Activated naive CD4-positive, alpha-beta T cell treated with anti-CD3 and anti-CD28 coated beads, Interleukin-2, amount 50 U/mL, for 16 hours (primary cell): Measurements from ENCODE around the gene NLRP12.
"Not testable (repeated sequence)": the region's sequence is repeated elsewhere in the genome, so short reads cannot be mapped to it uniquely, and the experiment has no call there.

Source experiments
- DNase-seq: peaks from one replicate; pipeline ENCODE4 v3.0.0-alpha.2; 2020

Gene NLRP12, protein sequence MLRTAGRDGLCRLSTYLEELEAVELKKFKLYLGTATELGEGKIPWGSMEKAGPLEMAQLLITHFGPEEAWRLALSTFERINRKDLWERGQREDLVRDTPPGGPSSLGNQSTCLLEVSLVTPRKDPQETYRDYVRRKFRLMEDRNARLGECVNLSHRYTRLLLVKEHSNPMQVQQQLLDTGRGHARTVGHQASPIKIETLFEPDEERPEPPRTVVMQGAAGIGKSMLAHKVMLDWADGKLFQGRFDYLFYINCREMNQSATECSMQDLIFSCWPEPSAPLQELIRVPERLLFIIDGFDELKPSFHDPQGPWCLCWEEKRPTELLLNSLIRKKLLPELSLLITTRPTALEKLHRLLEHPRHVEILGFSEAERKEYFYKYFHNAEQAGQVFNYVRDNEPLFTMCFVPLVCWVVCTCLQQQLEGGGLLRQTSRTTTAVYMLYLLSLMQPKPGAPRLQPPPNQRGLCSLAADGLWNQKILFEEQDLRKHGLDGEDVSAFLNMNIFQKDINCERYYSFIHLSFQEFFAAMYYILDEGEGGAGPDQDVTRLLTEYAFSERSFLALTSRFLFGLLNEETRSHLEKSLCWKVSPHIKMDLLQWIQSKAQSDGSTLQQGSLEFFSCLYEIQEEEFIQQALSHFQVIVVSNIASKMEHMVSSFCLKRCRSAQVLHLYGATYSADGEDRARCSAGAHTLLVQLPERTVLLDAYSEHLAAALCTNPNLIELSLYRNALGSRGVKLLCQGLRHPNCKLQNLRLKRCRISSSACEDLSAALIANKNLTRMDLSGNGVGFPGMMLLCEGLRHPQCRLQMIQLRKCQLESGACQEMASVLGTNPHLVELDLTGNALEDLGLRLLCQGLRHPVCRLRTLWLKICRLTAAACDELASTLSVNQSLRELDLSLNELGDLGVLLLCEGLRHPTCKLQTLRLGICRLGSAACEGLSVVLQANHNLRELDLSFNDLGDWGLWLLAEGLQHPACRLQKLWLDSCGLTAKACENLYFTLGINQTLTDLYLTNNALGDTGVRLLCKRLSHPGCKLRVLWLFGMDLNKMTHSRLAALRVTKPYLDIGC

GRCh38 chr19:53824134-53824611, at the start of gene NLRP12:
TSS of gene NLRP12 (minus strand) at chr19:53824314. CDS start at chr19:53824174, 140 bp downstream.
- no peak for DNase-seq

DNA sequence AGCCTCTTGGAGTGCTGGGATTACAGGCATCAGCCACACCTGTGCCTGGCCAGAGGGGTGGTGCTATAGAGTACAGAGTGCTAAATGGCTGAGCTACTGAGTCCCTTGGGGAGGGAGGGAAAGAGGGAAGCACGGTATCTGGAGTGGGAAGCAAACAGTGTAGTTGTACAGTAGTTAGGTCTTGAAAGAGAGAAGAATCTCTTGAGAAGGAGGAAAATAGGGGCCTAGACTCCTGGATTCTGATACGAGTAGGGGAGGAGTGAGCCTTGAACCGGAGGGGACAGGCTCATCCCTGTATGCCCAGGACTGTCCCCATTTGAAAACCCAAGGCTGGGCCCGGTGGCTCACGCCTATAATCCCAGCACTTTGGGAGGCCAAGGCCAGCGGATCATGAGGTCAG, 48.6 kb upstream of the NLRP12 start:
- DNase-seq, result no peak

DNA sequence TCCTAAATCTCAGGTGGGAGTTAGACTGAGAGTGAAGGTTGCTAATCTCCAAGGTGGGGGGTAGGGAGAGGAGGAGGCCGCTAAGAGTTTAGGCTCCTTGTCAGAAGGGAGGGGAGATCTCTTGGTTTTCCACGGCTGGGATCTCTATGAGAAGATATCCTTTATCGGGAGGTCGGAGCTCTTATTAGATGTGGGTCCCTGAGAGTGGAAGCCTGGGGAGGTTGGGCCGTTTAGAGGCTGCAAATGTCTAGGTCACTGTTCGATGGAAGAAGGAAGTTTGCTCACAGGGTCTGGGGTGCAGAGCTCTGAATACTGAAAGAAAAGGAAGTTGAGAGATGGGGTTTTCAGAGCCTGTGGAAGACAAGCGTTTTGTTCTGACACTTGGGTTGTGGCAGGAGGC, 47.3 kb upstream of the NLRP12 start:
- DNase-seq, result no peak

DNA sequence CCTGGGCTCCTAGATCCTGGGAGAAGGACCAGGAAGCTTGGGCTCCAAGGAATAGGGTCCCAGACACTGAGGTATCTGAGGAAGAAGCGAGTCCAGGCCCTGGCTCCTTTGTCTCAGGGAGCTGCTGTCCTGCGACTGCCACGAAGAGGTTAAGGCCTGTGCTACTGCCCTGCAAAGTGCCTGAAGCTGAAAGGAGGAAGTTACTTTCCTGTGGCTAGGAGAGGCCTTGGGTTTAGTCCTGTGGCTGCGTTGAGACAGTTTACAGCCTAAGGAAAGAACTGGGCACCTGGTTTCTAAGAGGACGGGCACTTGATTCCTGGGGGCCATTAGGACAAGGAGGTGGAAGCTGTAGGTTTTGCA, 46.4 kb upstream of the NLRP12 start:
- DNase-seq, result no peak

- not testable (repeated sequence) for DNase-seq
Measured at GRCh38 chr19:53869805-53870484, 45.8 kb upstream of the NLRP12 start.

DNA sequence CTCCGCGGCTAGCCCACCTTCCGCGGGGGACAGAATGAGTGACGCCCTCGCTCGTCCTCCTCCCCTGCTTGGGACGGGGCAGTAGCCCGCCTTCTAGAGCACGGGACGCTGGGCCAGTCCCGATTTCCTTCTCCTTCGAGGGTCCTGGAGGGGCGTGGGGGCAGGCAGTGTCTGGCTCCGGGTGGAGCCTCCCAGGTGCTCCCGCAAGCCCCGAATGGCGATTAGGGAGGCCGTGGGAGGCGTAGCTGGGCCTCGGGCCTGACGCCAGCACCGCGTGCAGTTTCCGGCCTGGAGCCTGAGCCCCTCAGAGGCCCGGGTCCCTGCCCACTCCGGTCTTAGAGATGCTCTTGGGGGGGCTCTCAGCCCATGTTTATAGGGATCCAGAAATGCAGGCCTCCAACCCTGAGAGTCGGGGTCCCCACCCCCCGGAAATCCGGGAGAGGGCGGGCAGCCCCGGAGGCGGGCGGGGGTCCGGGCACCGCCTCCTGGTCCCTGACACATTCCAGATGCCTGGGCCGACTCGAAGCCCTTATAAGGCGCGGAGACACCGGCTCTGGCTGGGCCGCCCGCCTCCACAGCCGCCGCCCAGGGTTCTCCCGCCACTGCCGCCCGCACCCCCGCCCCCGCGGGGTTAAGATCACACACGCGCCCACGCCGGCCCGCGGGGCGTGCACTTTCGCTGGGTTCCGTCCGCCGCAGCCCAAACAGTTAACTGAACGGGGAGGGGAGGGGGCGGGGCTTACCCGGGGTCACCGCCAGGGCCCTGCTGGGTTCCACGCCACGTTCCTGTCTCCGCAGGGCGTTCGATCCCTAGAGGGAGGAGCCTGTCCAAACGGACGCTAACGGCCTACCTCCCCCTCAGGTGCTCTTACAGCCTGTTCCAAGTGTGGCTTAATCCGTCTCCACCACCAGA, 45.0 kb upstream of the NLRP12 start:
- peak; percentile 73 for DNase-seq

GRCh38 chr19:53868091-53868891, 44.2 kb upstream of the NLRP12 start:
- peak; percentile 24 for DNase-seq

DNA sequence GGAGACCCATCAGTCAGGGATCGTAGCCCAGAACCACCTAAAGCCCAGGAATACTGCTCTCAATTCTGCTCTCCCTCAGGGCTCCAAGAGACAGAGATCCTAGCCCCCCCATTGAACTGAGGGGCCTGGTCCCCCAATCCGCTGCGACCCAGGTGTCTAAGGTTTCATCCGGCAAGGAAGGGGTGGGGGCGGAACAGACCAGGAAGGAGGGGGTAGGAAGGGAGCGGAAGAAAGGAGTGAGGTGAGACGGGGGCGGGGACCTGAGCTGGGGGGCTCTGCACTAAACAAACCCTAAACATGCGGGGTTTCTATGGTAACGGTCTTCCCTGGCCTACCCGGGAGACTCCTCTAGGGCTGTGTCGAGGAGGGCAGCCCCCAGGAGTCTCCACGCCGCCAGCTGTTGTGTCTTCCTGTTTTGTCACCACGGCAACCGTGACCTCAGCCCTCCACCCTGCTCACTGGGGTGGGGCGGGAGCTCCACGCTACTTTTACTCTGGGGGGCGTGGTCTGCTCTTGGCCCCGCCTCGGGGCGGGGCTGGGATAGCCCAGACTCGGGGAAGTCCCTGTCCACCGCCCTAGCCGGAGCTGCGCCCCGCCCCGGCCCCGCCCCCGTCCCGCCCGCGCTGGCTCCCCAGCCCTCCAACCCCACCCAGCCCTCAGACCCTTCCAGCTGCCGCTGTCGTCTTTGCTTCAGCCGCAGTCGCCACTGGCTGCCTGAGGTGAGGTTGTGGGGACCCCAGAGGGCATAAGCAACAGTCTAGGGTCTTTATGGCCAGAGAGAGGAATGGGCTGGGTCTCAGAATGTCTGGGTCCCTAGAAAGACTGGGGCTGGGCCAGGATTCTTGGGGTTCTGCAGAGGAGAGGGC, 43.3 kb upstream of the NLRP12 start, which contains the start of gene MYADM:
TSS of gene MYADM (plus strand) at position 659 of the 866 bp plus-strand sequence. CDS start 5,647 bp downstream, outside the sequence.
- DNase-seq, result peak; percentile 98

- no peak for DNase-seq
Measured at GRCh38 chr19:53866865-53867224, 42.7 kb upstream of the NLRP12 start.

GRCh38 chr19:53865918-53866864, 42.1 kb upstream of the NLRP12 start:
- DNase-seq, result peak; percentile 55

- no peak for DNase-seq
Measured at GRCh38 chr19:53865523-53865917, 41.4 kb upstream of the NLRP12 start.

GRCh38 chr19:53864308-53864836, 40.3 kb upstream of the NLRP12 start:
- no peak for DNase-seq

GRCh38 chr19:53853707-53854106, 29.6 kb upstream of the NLRP12 start:
- no peak for DNase-seq

GRCh38 chr19:53849237-53849676, 25.1 kb upstream of the NLRP12 start:
- no peak for DNase-seq

DNA sequence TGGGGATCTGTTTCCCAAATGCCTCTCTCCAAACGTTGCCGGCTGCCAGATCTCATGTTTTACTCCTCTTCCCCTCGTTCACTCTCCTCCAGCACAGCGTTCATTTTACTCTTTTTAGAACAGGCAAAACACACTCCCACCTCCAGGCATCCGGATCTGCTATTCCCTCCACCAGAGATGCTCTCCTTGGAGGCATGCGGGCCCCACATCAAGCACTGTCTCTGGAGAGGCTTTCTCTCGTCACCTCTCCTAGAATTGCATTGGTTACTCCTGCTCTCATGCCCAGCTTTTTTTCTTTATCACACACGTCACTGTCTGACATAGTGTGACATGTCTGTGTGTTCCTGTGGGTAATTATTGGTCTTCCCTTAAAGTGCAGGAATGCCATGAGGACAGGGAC, 23.4 kb upstream of the NLRP12 start:
- DNase-seq, result no peak

- DNase-seq, result no peak
Measured at GRCh38 chr19:53844849-53845246, 20.7 kb upstream of the NLRP12 start.

DNA sequence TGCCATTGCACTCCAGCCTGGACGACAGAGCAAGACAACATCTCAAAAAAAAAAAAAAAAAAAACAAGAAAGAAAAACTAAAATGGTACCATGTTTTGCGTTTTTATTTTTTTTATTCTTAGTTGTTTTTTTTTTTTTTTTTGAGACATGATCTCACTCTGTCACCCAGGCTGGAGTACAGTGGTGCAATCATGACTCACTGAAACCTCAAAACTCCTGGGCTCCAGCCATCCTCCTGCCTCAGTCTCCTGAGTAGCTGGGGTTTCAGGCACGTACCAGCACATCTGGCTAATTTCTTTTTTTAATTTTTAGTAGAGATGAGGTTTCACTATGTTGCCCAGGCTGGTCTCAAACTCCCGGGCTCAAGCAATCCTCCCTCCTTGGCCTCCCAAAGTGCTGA, 16.8 kb upstream of the NLRP12 start:
- not testable (repeated sequence) for DNase-seq

GRCh38 chr19:53840241-53840640, 16.1 kb upstream of the NLRP12 start:
- DNase-seq, result not testable (repeated sequence)
